Trophoblast cell (in vitro differentiated cells and primary cell): Measurements from ENCODE around the gene PPHLN1.

Experiments
- DNase-seq, 2 donors: peaks; one replicate each; pipeline ENCODE4 v3.0.0-alpha.2; 2016
- H2AFZ ChIP-seq: 2 replicates; pipeline ENCODE4 v1.6.1; 2013; ENCODE audit warnings: low read length, moderate library complexity, mild to moderate bottlenecking; ENCODE audit not compliant: insufficient read depth, poor library complexity
- H2AK5ac ChIP-seq: 2 replicates; pipeline ENCODE4 v1.6.1; 2013; ENCODE audit warnings: mild to moderate bottlenecking, low read length
- H2BK120ac ChIP-seq: 2 replicates; pipeline ENCODE4 v1.6.1; 2013; ENCODE audit warnings: low read length, mild to moderate bottlenecking, moderate library complexity; ENCODE audit not compliant: insufficient read depth, poor library complexity
- H2BK12ac ChIP-seq: 2 replicates; pipeline ENCODE4 v1.6.1; 2013; ENCODE audit warnings: mild to moderate bottlenecking, low read length, moderate library complexity
- H2BK5ac ChIP-seq: 2 replicates; pipeline ENCODE4 v1.6.1; 2013; ENCODE audit warnings: low read length, low read depth, moderate library complexity, mild to moderate bottlenecking; ENCODE audit not compliant: poor library complexity
- H3K14ac ChIP-seq: 2 replicates; pipeline ENCODE4 v1.6.1; 2013; ENCODE audit warnings: mild to moderate bottlenecking, low read length
- H3K18ac ChIP-seq: 2 replicates; pipeline ENCODE4 v1.6.1; 2013; ENCODE audit warnings: mild to moderate bottlenecking, low read length
- H3K23ac ChIP-seq: 2 replicates; pipeline ENCODE4 v1.6.1; 2013; ENCODE audit warnings: low read length
- H3K27ac ChIP-seq: 2 replicates; pipeline ENCODE4 v1.5.1; 2013; ENCODE audit warnings: low read depth, mild to moderate bottlenecking, inconsistent platforms, low read length, moderate library complexity
- H3K27me3 ChIP-seq: 2 replicates; pipeline ENCODE4 v1.6.1; 2013; ENCODE audit warnings: inconsistent platforms, mild to moderate bottlenecking, low read length, moderate library complexity; ENCODE audit not compliant: insufficient read depth
- H3K36me3 ChIP-seq, 2 experiments: 1 replicate in 1 of 2; 2 replicates in 1 of 2; pipeline ENCODE4 v1.6.1; 2013; ENCODE audit warnings: low read length in 2 of 2, mild to moderate bottlenecking in 2 of 2, moderate library complexity in 1 of 2; ENCODE audit not compliant: insufficient read depth in 2 of 2, control insufficient read depth in 1 of 2
- H3K4ac ChIP-seq: 2 replicates; pipeline ENCODE4 v1.6.1; 2013; ENCODE audit warnings: low read depth, mild to moderate bottlenecking, low read length, moderate library complexity
- H3K4me1 ChIP-seq, 2 experiments: 1 replicate in 1 of 2; 2 replicates in 1 of 2; pipeline ENCODE4 v1.6.1; 2013; ENCODE audit warnings: low read length in 2 of 2, mild to moderate bottlenecking in 2 of 2, moderate library complexity in 1 of 2; ENCODE audit not compliant: insufficient read depth in 2 of 2, control insufficient read depth in 1 of 2
- H3K4me2 ChIP-seq: 2 replicates; pipeline ENCODE4 v1.6.1; 2013; ENCODE audit warnings: inconsistent platforms, mild to moderate bottlenecking, low read length, moderate library complexity
- H3K4me3 ChIP-seq: 2 replicates; pipeline ENCODE4 v1.5.1; 2013; ENCODE audit warnings: mild to moderate bottlenecking, low read depth, low read length, inconsistent platforms
- H3K79me1 ChIP-seq: one replicate; pipeline ENCODE4 v1.6.1; 2013; ENCODE audit warnings: low read length
- H3K79me2 ChIP-seq: 2 replicates; pipeline ENCODE4 v1.6.1; 2013; ENCODE audit warnings: low read length, mild to moderate bottlenecking; ENCODE audit not compliant: control insufficient read depth, insufficient read depth, poor library complexity
- H3K9ac ChIP-seq: 2 replicates; pipeline ENCODE4 v1.6.1; 2013; ENCODE audit warnings: mild to moderate bottlenecking, low read length
- H3K9me3 ChIP-seq: 2 replicates; pipeline ENCODE4 v1.6.1; 2013; ENCODE audit warnings: low read depth, mild to moderate bottlenecking, control low read depth, inconsistent platforms, low read length; ENCODE audit not compliant: insufficient read depth
- H4K12ac ChIP-seq: 2 replicates; pipeline ENCODE4 v1.6.1; 2013; ENCODE audit warnings: low read depth, mild to moderate bottlenecking, low read length, moderate library complexity
- H4K8ac ChIP-seq: 2 replicates; pipeline ENCODE4 v1.6.1; 2013; ENCODE audit warnings: low read depth, mild to moderate bottlenecking, low read length, moderate library complexity
- H4K91ac ChIP-seq: one replicate; pipeline ENCODE4 v1.6.1; 2013; ENCODE audit warnings: low read depth, mild to moderate bottlenecking, low read length, moderate library complexity
- WGBS: extraction: QIAGEN DNeasy Blood & Tissue Kit; methylation state at CpG from one replicate; pipeline ENCODE4 v1.1.7; 2013; ENCODE audit warnings: missing lambda C conversion rate; ENCODE audit not compliant: insufficient read length, insufficient coverage; ENCODE audit errors: extremely low coverage; 5-methylcytosine and 5-hydroxymethylcytosine counted together

The PPHLN1 gene

DNA sequence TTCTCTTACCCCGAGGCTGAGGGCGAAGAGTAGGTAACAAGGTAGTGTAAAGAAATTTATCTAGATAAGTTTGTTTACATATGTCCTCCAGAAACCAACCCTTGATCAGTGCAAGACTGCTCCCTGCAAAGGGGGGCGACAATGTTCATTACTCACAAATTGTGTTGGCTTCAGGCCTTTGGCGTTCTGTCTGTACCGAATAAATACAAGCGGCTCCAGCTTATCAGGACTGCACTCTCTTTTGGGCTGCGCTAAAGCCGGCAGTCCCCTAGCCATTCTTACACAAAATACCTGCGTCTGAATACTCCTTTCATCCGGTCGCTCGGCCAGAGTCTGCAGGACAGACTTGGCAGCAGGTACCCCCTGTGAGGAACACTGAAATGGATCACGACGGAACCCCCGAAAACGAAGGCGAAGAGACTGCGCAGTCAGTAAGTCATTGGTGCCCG lies 116.4 kb downstream of the PPHLN1 start:
- H3K27ac ChIP-seq, result no peak overlapping the region
- no peak for DNase-seq
- H2BK12ac ChIP-seq, result no peak overlapping the region
- no peak overlapping the region for H4K12ac ChIP-seq
- H4K91ac ChIP-seq, result no peak overlapping the region
- H3K36me3 ChIP-seq, result peaks cover 3 to 7% of the 10 kb centered on the region in 2 experiments
- H3K4me2 ChIP-seq, result no peak overlapping the region
- H3K79me1 ChIP-seq, result no peaks in the 10 kb centered on the region
- H3K4me3 ChIP-seq, result no peak overlapping the region
- WGBS, result no CpG with 5 or more reads among the region's 19 CpGs
- H3K9ac ChIP-seq, result no peak overlapping the region
- H2AK5ac ChIP-seq, result no peak overlapping the region
- H3K9me3 ChIP-seq, result no peaks in the 10 kb centered on the region
- H2BK5ac ChIP-seq, result no peak overlapping the region
- no peaks in the 10 kb centered on the region for H3K79me2 ChIP-seq
- no peak overlapping the region for H3K14ac ChIP-seq
- H4K8ac ChIP-seq, result no peak overlapping the region
- H3K23ac ChIP-seq, result no peak overlapping the region
- H3K4me1 ChIP-seq, result no peaks in the 10 kb centered on the region
- no peaks in the 10 kb centered on the region for H3K27me3 ChIP-seq
- H2BK120ac ChIP-seq, result no peak overlapping the region
- no peak overlapping the region for H3K4ac ChIP-seq
- H2AFZ ChIP-seq, result no peak overlapping the region
- no peak overlapping the region for H3K18ac ChIP-seq

DNA sequence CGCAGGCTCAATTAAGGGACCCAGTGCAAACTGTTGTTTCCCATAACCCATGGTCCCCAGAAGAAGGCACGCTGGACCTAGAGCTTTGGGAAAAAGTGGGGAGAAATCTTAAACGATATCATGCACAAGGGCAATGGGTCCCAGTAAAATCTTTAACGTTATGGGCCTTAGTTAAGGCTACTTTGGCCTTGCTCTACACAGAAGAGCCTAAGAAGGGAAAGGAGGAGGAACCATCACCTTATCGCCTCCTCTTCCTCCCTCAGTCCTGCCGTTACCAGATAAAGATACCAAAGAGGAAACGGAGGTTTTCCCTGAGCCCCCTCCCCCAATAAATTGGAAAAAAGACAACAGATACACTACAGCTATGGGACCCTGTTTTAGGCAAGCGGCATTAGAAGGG lies 116.9 kb downstream of the PPHLN1 start:
- Histone ChIP-seq H4K8ac (no peak overlapping the region), H2AFZ (no peak overlapping the region), H2BK12ac (no peak overlapping the region), H3K4me1 (no peaks in the 10 kb centered on the region), H4K91ac (no peak overlapping the region), H3K14ac (no peak overlapping the region), H3K18ac (no peak overlapping the region), H2BK120ac (no peak overlapping the region), H3K4ac (no peak overlapping the region), H3K9me3 (no peaks in the 10 kb centered on the region), H3K4me3 (no peak overlapping the region), H2BK5ac (no peak overlapping the region), H4K12ac (no peak overlapping the region), H3K79me1 (no peaks in the 10 kb centered on the region), H3K4me2 (no peak overlapping the region), H3K9ac (no peak overlapping the region), H3K23ac (no peak overlapping the region), H2AK5ac (no peak overlapping the region), H3K27ac (no peak overlapping the region), H3K79me2 (no peaks in the 10 kb centered on the region), H3K27me3 (no peaks in the 10 kb centered on the region), H3K36me3 (peaks cover 3 to 7% of the 10 kb centered on the region in 2 experiments)
- no peak for DNase-seq
- no CpG with 5 or more reads among the region's 8 CpGs for WGBS

DNA sequence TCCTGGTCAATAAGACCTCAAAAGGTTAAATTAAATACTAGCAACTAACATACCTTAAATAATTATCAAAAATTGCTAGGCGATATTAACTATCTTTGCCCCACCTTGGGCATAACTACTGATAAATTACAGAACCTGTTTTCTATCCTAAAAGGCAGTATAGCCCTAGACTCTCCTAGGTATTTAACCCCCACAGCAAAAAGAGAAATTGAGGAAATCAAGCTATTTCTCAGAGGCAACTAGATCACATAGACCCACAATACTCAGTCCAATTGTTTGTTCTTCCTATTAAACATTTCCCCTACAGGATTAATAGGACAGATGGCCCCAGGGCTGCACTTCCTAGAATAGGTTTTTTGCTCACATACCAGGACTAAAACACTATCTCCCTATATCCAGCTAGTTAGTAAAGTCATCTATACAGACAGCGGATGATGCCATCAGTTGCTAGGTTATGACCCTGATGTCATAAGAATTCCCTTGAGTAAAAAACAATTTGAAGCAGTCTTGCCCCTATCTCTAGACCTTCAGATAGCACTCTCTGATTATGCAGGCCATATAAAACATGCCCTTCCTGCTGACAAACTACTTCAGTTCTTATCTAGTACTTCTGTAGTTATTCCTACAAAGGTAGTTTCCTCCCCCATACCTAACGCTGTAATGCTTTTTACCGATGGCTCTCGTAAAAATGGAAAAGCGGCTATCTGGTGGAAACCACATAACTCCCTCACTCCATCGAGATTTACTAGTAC lies 118.4 kb downstream of the PPHLN1 start:
- no peak overlapping the region for H2AK5ac ChIP-seq
- no peak overlapping the region for H3K4ac ChIP-seq
- no peak overlapping the region for H3K4me3 ChIP-seq
- H3K27me3 ChIP-seq, result no peaks in the 10 kb centered on the region
- no peak overlapping the region for H4K8ac ChIP-seq
- no peak overlapping the region for H2BK5ac ChIP-seq
- H3K18ac ChIP-seq, result no peak overlapping the region
- peaks cover 3 to 9% of the 10 kb centered on the region in 2 experiments for H3K36me3 ChIP-seq
- H4K91ac ChIP-seq, result no peak overlapping the region
- H3K4me2 ChIP-seq, result no peak overlapping the region
- H3K23ac ChIP-seq, result no peak overlapping the region
- peak; percentile 72 to 92 for DNase-seq
- H3K9me3 ChIP-seq, result no peaks in the 10 kb centered on the region
- H3K79me2 ChIP-seq, result no peaks in the 10 kb centered on the region
- no peaks in the 10 kb centered on the region for H3K4me1 ChIP-seq
- no peak overlapping the region for H4K12ac ChIP-seq
- H2BK120ac ChIP-seq, result no peak overlapping the region
- H2BK12ac ChIP-seq, result no peak overlapping the region
- no peak overlapping the region for H3K14ac ChIP-seq
- H3K27ac ChIP-seq, result no peak overlapping the region
- no peaks in the 10 kb centered on the region for H3K79me1 ChIP-seq
- H3K9ac ChIP-seq, result no peak overlapping the region
- H2AFZ ChIP-seq, result no peak overlapping the region
- WGBS, result no CpG with 5 or more reads among the region's 7 CpGs

DNA sequence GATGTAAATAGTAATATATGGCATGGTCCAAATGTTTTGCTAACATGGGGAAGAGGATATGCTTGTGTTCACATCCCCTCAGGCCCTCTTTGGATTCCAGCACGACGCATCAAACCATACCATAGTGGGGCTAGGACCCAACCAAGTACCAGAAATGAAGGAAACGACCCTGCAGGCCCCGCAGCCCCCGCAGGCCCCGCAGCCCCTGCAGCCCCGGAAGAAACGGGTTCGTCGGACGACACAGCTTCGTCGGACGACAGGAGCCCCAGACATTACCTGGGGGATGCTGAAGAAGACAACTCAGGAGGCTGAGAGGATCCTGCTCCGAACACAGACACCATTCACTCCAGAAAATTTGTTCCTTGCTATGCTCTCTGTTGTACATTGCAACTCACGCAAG lies 119.9 kb downstream of the PPHLN1 start:
- no peak overlapping the region for H2AFZ ChIP-seq
- no peaks in the 10 kb centered on the region for H3K4me1 ChIP-seq
- no peaks in the 10 kb centered on the region for H3K79me2 ChIP-seq
- no peak for DNase-seq
- no peak overlapping the region for H3K23ac ChIP-seq
- no peak overlapping the region for H3K4me2 ChIP-seq
- H3K36me3 ChIP-seq, result peaks cover 3 to 9% of the 10 kb centered on the region in 2 experiments
- H3K4me3 ChIP-seq, result no peak overlapping the region
- no peak overlapping the region for H2AK5ac ChIP-seq
- no CpG with 5 or more reads among the region's 16 CpGs for WGBS
- H3K79me1 ChIP-seq, result no peaks in the 10 kb centered on the region
- no peak overlapping the region for H2BK5ac ChIP-seq
- no peak overlapping the region for H3K27ac ChIP-seq
- no peak overlapping the region for H2BK120ac ChIP-seq
- H3K18ac ChIP-seq, result no peak overlapping the region
- H3K9ac ChIP-seq, result no peak overlapping the region
- H2BK12ac ChIP-seq, result no peak overlapping the region
- no peak overlapping the region for H4K8ac ChIP-seq
- no peaks in the 10 kb centered on the region for H3K27me3 ChIP-seq
- H3K14ac ChIP-seq, result no peak overlapping the region
- no peak overlapping the region for H3K4ac ChIP-seq
- H3K9me3 ChIP-seq, result no peaks in the 10 kb centered on the region
- H4K91ac ChIP-seq, result no peak overlapping the region
- H4K12ac ChIP-seq, result no peak overlapping the region
